ENCODE results near the gene ENSA. TPM values are rescaled to one million over a fixed set of nuclear protein-coding genes. Genes with fewer than 3 reads are reported as not detected.

Gene ENSA
- total and polyA plus RNA-seq, 2 experiments from 2014 or later, result 114 to 200 TPM

- H3K27me3 Mint-ChIP-seq (ENCODE audit: insufficient read depth, low read depth, poor library complexity), result peaks cover 16% of the 10 kb centered on the region
- Histone ChIP-seq H3K36me3 (ENCODE audit: insufficient read depth) (peaks cover 5% of the 10 kb centered on the region), H3K9me2 (ENCODE audit: insufficient read depth) (no peaks in the 10 kb centered on the region), H3K27ac (ENCODE audit: low read depth) (peak overlapping the region; percentile 59; the same call in 1 of the 2 replicates), H3K4me2 (no peak overlapping the region), H2AFZ (no peak overlapping the region), H3F3A (replicated peaks; ENCODE audit: low read depth) (peaks cover 6% of the 10 kb centered on the region; the same call in 1 of the 2 replicates), H4K20me1 (replicated peaks; ENCODE audit: insufficient read depth) (no peaks in the 10 kb centered on the region), H3K4me1 (ENCODE audit: insufficient read depth) (peaks cover 6% of the 10 kb centered on the region; the same call in 1 of the 2 replicates), H3K4me3 (no peak overlapping the region), H3K79me2 (replicated peaks; ENCODE audit: insufficient read depth) (no peaks in the 10 kb centered on the region), H3K27me3 (ENCODE audit: insufficient read depth) (no peaks in the 10 kb centered on the region)
- no peak for ATAC-seq
- peaks cover 41% of the 10 kb centered on the region for H3K36me3 Mint-ChIP-seq (ENCODE audit: low read depth)
- no peak overlapping the region; the same call in 1 of the 2 replicates for H3K27ac Mint-ChIP-seq
- H3K4me3 Mint-ChIP-seq, result no peak overlapping the region; the same call in 2 of the 3 replicates
- H3K9me3 Mint-ChIP-seq, result peaks cover 17% of the 10 kb centered on the region
- TF ChIP-seq CTCF (conservative IDR thresholded peaks at IDR 0.05; ENCODE audit: low read depth in 2 of 2) (no peak), ZNF462 (CRISPR knock-in tag; IDR thresholded peaks at IDR 0.05) (no peak), POLR2AphosphoS5 (IDR thresholded peaks at IDR 0.05; ENCODE audit: low read depth) (no peak), EZH2 (IDR thresholded peaks at IDR 0.05; ENCODE audit: low read depth, unreplicated experiment) (no peak), ETS1 (IDR thresholded peaks at IDR 0.05) (no peak), ZNF114 (CRISPR knock-in tag; IDR thresholded peaks at IDR 0.05) (no peak)
- DNase-seq (ENCODE audit: low spot score), result no peak
- peaks cover 10% of the 10 kb centered on the region; the same call in 1 of the 3 replicates for H3K4me1 Mint-ChIP-seq
Observed at GRCh38 chr1:150596095-150596892, 33.1 kb downstream of the ENSA start.
